SH-SY5Y (cell line): Measurements from ENCODE around the gene MS4A12.

Source experiments
- GATA2 ChIP-seq: IDR thresholded peaks from 2 replicates; pipeline ENCODE4 v1.6.1; 2011; ENCODE audit warnings: mild to moderate bottlenecking, low read depth, low read length
- GATA3 ChIP-seq: IDR thresholded peaks from 2 replicates; pipeline ENCODE4 v1.6.1; 2011; ENCODE audit warnings: low read depth, mild to moderate bottlenecking, low read length, moderate library complexity

- TF ChIP-seq GATA2: no peak
- TF ChIP-seq GATA3: no peak
Observed at GRCh38 chr11:60485987-60486386, 6.6 kb upstream of the MS4A12 start.
